NCI-H82 treated with DMSO at 0.1 percent for 48 hours (cell line): ENCODE measurements around the gene NUMB.

Experiments
- DNase-seq: peaks from one replicate; lab custom pipeline; 2025; ENCODE audit not compliant: unreplicated experiment; lab: John Stamatoyannopoulos, UW

The NUMB gene

DNA sequence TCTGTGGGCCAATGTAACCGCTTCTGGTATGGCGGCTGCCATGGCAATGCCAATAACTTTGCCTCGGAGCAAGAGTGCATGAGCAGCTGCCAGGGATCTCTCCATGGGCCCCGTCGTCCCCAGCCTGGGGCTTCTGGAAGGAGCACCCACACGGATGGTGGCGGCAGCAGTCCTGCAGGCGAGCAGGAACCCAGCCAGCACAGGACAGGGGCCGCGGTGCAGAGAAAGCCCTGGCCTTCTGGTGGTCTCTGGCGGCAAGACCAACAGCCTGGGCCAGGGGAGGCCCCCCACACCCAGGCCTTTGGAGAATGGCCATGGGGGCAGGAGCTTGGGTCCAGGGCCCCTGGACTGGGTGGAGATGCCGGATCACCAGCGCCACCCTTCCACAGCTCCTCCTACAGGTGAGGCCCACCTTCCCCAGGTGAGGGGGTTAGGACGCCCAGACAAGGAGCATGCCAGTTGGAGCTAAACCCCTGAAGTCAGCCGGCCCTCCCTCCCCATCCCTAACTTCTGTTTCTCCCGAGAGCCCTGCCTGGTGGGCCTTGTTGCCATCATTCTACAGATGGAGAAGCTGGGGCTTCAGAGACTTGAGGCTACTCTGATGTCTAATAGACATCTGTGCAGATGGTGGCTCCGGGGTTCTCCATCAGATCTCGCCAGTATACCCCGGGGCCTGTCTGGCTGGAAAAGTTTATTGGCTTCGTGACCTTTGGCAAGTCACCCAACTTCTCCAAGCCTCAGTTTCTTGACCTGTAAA lies 195.7 kb downstream of the NUMB start:
- no peak for DNase-seq

DNA sequence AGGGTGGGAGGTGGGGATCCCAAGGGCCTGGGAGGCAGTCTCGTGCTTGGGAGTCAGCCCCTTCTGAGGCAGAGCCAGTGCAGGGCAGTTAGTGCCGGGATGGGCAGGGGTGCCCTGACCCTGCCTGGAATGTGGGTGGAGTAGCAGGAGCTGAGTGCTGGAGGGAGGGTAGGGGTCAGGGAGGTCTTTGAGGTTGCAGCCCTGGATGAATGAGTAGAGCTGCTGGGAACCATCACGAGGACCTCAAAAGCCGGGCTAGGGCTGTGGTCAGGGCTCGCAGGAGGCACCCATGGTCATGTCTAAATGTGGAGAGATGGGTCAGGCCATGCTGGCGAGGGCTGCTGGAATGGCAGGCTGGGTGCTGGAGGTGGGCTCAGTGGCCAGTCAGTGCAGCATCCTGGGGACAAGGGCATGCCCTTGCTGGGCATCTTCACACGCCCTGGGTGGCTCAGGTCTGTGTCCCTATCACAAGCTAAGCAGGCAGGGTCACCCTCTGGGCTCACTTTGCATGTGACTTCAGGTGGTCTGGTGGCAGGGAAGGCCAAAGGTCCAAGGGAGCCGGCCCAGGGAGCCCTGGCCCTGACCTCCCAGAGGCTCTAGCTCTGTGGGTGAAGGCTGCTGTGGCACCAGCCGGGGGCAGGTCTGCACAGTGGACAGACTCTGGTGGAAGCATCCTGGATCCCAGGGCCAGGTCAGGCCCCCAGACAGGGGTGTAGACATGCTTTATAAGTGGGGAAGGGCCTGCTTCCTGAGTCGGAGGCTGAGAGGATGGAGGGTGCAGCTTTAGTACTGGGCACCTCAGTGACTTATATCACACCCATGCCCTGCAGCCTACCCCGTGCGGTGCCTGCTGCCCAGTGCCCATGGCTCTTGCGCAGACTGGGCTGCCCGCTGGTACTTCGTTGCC lies 196.6 kb downstream of the NUMB start:
- no peak for DNase-seq

DNA sequence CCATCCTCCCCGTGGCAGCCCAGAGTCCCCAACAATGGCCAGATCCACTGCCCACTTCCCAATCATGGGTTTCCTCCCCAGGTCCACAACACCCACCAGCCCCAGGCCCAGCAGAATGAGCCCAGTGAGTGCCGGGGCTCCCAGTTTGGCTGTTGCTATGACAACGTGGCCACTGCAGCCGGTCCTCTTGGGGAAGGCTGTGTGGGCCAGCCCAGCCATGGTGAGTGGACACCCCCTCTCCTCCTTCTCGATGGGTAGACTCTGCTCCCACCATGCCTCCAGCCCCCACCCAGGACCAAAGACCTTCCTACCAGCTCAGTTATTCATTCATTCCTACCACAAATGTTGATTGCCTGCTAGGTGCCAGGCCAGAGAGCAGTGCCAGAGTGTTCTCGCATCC lies 197.3 kb downstream of the NUMB start:
- no peak for DNase-seq

DNA sequence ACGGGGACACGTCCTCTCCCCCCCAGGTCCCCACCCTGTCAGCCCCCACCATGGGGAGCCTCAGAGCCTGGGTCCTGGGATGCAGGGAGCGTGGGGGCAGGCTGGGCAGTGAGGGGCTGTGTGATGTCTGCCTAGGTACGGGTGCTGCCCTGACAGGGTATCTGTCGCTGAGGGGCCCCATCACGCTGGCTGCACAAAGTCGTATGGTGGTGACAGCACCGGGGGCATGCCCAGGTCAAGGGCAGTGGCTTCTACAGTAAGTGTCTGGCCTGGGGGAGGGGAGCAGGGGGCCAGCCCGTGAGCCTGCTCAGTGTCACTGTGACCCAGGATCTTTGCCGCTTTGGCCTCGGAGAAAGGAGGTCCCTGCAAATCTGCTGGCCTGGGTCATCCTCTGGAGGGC lies 197.8 kb downstream of the NUMB start:
- DNase-seq: no peak

DNA sequence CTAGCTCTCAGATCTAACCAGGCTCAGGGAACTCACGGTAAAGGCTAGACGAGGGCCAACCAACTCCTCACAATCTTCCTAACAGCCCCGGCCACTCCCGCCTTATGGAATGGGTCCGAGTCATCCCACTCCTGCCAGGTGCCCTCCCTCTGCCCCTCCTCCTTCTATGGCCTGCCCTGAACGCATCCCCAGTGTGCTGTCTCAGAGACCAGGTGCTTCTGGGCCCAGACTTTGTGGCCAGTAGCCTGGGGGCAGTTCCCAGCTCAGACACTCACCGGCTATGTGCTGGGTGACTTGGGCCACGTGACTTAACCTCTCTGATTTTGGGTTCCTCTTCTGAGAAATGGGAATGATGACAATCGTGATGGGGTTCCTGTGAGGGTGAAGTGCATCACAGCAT lies 198.5 kb downstream of the NUMB start:
- no peak for DNase-seq

DNA sequence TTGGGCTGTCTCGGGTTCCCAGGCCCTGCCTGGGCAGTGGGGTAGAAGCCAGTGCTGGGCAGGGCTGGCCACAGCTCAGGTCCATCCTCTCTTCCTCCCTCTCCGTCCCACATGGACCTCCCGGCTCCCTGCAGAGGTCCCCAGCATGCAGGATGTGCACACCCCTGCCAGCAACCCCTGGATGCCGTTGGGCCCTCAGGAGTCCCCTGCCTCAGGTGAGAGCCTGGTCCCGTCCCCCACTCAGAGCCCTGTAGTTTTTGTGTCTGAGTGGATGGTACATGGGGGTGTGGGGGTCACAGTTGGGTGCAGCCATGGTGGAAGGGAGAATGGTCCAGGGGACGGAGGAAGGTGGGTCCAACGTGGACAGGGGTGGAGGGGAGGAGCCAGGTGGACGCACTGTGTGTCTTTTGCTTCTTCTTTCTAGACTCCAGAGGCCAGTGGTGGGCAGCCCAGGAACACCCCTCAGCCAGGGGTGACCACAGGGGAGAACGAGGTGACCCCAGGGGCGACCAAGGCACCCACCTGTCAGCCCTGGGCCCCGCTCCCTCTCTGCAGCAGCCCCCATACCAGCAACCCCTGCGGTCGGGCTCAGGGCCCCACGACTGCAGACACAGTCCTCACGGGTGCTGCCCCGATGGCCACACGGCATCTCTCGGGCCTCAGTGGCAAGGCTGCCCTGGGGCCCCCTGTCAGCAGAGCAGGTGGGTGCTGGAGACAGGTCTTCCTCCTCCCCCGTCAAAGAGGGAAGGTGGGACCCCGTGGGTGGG lies 199.3 kb downstream of the NUMB start:
- no peak for DNase-seq

DNA sequence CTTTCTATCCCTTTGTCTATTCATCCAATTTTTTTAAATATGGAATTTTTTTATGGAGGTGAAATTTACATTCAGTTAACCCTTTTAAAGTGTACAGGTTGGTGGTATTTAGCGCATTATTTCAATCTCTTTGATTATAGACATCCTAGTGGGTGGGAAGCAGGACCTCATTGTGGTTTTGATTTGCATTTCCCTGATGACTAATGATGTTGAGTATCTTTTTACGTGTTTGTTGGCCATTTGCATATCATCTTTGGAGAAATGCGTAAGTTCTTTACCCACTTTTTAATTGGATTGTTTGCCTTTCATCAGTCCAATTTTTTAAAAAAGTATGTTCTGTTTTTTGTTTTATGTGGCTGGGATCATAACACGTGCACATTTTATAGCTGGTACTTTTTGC lies 200.3 kb downstream of the NUMB start:
- no peak for DNase-seq

DNA sequence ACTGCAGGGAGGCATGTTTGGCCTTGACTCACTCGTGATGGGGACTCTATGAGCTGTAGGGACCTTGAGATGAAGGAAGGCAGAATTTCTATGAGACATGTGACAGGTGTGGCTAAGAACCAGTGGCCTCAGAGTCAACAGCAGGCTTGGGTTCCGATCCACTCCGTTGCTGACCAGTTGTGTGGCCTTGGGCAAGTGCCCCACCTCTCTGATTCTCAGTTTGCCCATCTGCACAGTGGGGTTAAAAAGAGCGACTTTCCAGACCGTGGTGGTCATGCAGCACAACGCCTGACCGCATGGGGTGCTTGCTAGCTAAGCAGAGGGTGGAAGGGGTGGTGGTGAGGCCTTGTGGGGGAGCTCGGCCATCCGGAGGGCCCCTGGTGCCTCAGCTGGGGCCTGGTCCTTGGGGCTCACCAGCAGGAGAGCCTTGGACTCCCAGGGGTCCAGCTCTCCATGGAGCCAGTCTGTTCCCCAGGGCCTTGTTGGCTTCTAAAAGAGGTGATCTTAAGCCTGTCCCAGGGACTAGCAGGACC lies 202.6 kb downstream of the NUMB start:
- DNase-seq: no peak

DNA sequence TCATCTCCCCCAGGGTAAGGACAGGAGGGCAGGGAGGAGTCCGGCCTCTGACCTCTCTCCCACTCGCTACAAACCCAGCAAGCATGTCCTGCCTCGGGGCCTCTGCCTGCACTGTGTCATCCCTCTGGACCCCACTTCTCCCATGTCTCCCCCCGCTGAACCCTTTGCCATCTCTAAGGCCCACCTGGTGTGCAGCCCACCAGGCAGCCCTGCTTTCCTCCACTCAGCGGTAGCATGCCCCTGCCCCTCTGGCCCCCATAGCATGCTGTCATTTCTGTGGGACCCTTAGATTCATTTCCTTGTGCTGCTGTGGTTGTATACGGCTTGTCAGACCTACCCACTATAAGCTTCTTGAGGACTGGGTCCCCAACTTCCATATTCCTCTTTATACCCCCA lies 203.3 kb downstream of the NUMB start:
- DNase-seq: no peak

DNA sequence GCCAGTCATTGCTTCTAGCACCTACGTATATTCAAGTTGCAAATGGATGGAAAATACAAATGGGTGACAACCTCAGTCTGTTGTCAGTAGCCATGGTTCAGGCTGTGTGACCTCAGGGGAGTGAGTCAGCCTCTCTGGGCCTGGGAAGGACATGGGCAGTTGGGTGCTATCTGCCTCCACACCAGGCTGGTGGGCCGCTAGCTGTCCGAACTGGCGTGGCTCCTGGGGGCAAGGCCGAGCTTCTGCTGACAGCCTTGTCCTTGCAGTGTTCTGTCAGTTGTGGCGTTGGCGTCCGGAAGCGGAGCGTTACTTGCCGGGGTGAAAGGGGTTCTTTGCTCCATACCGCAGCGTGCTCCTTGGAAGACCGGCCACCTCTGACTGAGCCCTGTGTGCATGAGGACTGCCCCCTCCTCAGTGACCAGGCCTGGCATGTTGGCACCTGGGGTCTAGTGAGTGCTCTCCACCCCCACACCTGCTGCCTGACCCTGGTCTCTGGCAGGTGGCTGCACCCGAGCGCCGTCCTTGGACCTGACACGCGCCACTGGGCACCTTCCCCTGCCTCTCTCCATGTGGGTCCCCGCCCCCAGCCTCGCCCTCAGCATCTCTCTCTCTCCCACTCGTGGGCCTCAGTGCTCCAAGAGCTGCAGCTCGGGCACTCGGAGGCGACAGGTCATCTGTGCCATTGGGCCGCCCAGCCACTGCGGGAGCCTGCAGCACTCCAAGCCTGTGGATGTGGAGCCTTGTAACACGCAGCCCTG lies 203.9 kb downstream of the NUMB start:
- no peak for DNase-seq

DNA sequence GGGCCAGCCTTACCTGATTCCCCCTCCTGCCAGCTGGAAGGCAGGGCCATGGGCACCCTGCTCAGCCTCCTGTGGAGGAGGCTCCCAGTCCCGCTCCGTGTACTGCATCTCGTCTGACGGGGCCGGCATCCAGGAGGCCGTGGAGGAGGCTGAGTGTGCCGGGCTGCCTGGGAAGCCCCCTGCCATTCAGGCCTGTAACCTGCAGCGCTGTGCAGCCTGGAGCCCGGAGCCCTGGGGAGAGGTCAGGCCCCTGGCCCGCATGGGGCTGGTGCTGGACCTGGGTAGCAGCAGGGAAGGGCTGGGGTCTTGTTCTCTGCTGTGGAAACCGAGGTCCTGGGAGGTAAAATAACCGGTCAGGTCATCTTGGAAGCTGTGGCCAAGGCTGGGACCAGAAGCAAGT lies 204.6 kb downstream of the NUMB start:
- DNase-seq: no peak

DNA sequence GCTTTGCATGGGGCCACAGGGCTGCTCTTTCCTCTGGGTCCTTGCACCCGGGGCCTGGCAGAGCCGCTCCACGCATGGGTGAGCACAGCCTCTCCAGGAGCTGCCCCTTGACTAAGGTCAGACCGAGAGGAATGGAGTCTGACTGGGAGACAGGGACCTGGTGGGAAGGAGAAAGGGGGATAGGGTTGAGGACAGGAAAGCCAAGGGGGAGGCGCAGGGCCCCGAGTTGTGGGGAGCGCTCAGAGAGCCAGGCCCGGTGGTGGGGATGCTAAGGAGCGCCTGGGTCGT lies 205.1 kb downstream of the NUMB start:
- DNase-seq: no peak

DNA sequence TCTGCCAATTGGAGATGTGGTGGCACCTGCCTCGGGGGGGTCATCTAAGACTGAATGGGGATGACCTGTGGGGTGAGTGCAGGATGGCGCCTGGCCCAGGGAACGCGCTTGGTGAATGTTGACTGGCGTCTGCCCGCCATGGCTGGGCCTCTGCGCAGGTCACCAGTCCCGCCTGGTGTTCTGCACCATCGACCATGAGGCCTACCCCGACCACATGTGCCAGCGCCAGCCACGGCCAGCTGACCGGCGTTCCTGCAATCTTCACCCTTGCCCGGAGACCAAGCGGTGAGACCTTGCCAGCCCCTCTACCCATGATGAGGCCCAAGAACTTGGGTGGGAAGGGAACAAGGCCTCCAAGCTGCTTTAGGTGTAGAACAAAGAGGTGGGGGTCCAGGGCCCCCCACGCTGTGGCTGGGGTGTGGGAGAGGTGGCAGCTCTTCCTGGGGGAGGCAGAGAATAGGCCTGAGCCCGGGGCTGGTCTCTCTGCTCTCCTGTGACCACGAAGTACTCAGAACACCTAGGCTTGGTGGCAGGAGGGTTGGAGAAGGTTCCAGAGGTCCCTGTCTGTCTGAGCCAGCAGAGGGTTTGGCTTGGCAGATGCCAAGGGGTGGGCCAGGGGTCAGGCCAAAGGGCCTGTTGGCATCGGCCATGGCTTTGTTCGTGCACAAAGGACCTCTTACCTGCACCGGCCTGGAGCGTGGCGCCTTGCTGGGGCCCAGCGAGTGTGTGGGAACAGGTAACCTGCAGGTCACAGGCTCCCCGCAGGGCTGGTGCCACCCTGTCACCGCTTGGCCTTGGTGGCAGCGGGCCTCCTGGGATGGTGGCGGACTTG lies 205.6 kb downstream of the NUMB start:
- no peak for DNase-seq

DNA sequence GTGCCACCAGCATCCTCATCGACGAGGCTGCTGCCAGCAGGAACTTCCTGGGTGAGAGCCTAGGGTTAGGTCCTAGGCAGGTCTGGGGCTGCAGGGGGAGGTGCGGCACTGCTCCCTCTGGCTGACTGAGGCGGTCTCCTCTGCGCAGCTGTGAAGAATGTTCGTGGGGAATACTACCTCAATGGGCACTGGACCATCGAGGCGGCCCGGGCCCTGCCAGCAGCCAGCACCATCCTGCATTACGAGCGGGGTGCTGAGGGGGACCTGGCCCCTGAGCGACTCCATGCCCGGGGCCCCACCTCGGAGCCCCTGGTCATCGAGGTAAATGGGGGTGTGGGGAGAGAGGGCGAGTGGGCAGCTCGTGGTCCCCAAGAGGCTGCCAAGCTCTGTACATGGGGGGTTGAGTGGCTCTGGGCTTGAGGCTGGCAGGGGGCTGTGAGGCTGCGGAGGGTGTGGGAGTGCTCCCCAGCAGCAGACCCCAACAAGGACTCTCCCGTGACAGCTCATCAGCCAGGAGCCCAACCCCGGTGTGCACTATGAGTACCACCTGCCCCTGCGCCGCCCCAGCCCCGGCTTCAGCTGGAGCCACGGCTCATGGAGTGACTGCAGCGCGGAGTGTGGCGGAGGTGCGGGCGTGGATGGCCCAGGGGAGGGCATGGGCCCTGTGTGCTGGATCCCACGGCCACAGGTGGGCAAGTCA lies 206.7 kb downstream of the NUMB start:
- no peak for DNase-seq

DNA sequence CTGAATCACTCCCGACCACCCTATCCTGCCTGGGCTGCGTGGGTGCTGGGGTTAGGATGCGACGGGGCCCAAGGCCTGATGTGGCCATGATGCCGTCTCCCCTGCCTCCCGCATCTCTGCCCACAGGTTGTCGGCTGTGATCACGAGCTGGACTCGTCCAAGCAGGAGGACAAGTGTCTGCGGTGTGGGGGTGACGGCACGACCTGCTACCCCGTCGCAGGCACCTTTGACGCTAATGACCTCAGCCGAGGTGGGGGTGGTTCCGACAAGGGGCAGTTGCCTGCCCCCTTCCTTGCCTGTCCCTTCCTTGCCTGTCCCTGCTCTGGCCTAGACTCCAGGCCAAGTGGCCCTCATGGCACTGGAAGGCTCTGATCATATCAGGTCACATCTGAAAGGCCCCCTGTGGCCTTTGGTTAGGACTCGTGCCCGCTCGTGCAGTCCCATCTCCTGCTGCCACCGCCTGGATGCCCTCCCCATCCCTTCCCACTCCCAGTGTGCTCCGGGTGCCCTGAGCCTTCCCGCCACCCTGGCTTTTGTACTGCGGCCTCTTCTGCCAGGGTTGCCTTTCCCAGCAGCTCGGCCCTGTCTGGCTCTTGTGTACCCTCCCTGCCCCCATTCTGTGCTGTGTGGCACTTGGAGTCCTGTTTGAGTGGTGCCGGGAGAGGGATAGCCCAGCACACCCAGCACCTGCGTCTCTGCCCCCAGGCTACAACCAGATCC lies 207.4 kb downstream of the NUMB start:
- no peak for DNase-seq

DNA sequence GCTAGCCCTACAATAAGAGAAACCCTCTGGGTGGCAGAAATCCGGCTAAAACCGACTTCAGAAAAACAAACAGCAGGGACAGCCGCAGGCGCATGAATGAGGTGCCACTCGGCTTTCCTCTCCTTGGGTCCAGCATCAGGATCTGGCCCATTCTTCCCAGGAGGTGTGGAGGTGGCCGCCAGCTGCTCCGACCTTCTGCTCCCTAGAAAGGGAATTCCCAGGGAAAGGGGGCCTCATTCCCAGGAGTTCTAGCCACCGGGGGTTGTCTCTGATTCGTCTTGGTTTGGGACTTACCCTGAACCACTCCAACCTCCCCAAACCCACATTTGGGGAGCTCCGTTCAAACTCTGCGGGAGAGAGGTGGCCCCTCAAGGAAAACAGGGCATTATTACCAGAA lies 208.0 kb downstream of the NUMB start:
- DNase-seq: no peak

DNA sequence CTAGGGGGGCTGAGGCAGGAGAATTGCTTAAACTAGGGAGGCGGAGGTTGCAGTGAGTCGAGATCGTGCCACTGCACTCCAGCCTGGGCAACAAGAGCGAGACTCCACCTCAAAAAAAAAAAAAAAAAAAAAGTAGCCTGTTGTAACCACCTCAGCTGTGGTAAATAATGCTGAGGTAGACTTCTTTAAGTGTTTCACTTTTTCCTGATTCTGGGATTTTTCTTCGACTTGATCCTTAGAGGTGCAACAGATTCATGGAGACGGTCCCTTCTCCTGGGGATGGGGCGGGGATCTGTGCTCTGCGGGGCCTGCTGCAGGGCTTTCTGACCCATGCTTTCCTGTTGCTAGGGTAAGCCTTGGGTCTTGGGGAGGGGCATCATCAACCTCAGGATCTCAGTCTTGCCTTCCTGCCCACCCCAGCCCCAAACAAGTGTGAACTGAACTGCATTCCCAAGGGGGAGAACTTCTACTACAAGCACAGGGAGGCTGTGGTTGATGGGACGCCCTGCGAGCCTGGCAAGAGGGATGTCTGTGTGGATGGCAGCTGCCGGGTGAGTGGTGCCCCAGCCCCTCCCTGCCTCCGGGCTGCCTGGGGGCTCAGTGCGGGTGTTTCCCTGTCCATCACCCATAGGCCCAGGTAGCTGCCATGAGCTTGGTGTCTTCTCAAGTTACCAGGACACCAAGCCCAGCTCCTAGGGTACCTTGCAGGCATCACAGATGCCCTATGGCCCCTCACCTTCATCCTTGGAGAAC lies 208.6 kb downstream of the NUMB start:
- no peak for DNase-seq

DNA sequence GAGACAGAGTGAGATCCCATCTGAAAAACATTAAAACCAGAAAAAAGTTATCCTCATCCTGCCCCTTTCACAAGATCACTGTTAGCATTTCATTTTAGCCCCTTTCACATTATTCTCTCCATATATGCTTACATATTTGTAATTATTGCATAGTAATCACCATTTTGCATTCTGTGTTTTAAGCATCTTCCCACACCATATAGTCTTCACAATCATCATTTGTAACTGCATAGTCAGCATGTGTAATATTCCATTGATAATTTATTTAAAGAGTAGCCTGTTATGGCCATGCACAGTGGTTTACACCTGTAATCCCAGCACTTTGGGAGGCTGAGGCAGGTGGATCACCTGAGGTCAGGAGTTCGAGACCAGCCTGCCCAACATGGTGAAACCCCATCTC lies 209.2 kb downstream of the NUMB start:
- no peak for DNase-seq
